GM23338 (cell line): Measurements from ENCODE around the gene UBA3. TPM values are rescaled to one million over a fixed set of nuclear protein-coding genes. Genes with fewer than 3 reads are reported as not detected.

Source experiments
- ATAC-seq: fragments of 200-7000 bp; cut with Tn5 transposase; 3 replicates; pipeline ENCODE4 v1.9.1; 2020
- DNase-seq: peaks from one replicate; pipeline ENCODE4 v3.0.0-alpha.2; 2015; ENCODE audit warnings: low spot score
- H2AFZ ChIP-seq: fragments of 200-600 bp; sonication (generic); 2 replicates; pipeline ENCODE4 v1.8.0; 2016; ENCODE audit warnings: antibody characterized with exemption, mild to moderate bottlenecking, moderate library complexity
- H3F3A ChIP-seq: fragments of 200-600 bp; sonication (generic); replicated peaks from 2 replicates; pipeline ENCODE4 v1.8.0; 2017; ENCODE audit warnings: antibody characterized with exemption, mixed run types, low read depth
- H3K27ac ChIP-seq: fragments of 200-600 bp; sonication (generic); 2 replicates; pipeline ENCODE4 v1.6.1; 2016; ENCODE audit warnings: low read depth
- H3K27me3 ChIP-seq: fragments of 200-600 bp; sonication (generic); 2 replicates; pipeline ENCODE4 v1.8.0; 2016; ENCODE audit warnings: mild to moderate bottlenecking, mixed run types, moderate library complexity; ENCODE audit not compliant: insufficient read depth
- H3K36me3 ChIP-seq: fragments of 200-600 bp; sonication (generic); 2 replicates; pipeline ENCODE4 v1.8.0; 2016; ENCODE audit warnings: mild to moderate bottlenecking; ENCODE audit not compliant: insufficient read depth
- H3K4me1 ChIP-seq: fragments of 200-600 bp; sonication (generic); 2 replicates; pipeline ENCODE4 v1.8.0; 2016; ENCODE audit warnings: mild to moderate bottlenecking, moderate library complexity; ENCODE audit not compliant: insufficient read depth
- H3K4me2 ChIP-seq: fragments of 200-600 bp; sonication (generic); 2 replicates; pipeline ENCODE4 v1.7.1; 2017; ENCODE audit warnings: mixed run types
- H3K4me3 ChIP-seq: fragments of 200-600 bp; sonication (generic); 2 replicates; pipeline ENCODE4 v1.6.1; 2016; ENCODE audit warnings: mixed run types
- H3K79me2 ChIP-seq: fragments of 200-600 bp; sonication (generic); replicated peaks from 2 replicates; pipeline ENCODE4 v1.8.0; 2017; ENCODE audit warnings: mild to moderate bottlenecking; ENCODE audit not compliant: insufficient read depth
- H3K9me2 ChIP-seq: fragments of 200-600 bp; sonication (generic); 2 replicates; pipeline ENCODE4 v1.8.0; 2017; ENCODE audit not compliant: insufficient read depth
- H4K20me1 ChIP-seq: fragments of 200-600 bp; sonication (generic); replicated peaks from 2 replicates; pipeline ENCODE4 v1.8.0; 2017; ENCODE audit warnings: mild to moderate bottlenecking; ENCODE audit not compliant: insufficient read depth
- H3K27ac Mint-ChIP-seq: 2 replicates; pipeline ENCODE4 v1.8.0; 2020; ENCODE audit warnings: inconsistent platforms, mild to moderate bottlenecking, moderate library complexity, mixed read lengths
- H3K27me3 Mint-ChIP-seq: 3 replicates; pipeline ENCODE4 v1.8.0; 2022; ENCODE audit warnings: low read depth, mild to moderate bottlenecking, moderate library complexity, mixed read lengths, inconsistent platforms; ENCODE audit not compliant: insufficient read depth, poor library complexity
- H3K36me3 Mint-ChIP-seq: 3 replicates; pipeline ENCODE4 v1.8.0; 2021; ENCODE audit warnings: low read depth, mild to moderate bottlenecking, inconsistent platforms, moderate library complexity, mixed read lengths
- H3K4me1 Mint-ChIP-seq: 3 replicates; pipeline ENCODE4 v1.8.0; 2020; ENCODE audit warnings: mild to moderate bottlenecking, inconsistent platforms, mixed read lengths
- H3K4me3 Mint-ChIP-seq: 3 replicates; pipeline ENCODE4 v1.8.0; 2021; ENCODE audit warnings: moderate library complexity, mild to moderate bottlenecking, inconsistent platforms, mixed read lengths
- H3K9me3 Mint-ChIP-seq: 3 replicates; pipeline ENCODE4 v1.8.0; 2020; ENCODE audit warnings: moderate library complexity, mild to moderate bottlenecking, inconsistent platforms, mixed read lengths
- CREB1 ChIP-seq: fragments of 250-450 bp; sonication (Bioruptor Pico); IDR thresholded peaks from 2 replicates; pipeline ENCODE4 v1.5.0; 2020; ENCODE audit warnings: low read depth, mild to moderate bottlenecking, moderate library complexity
- EZH2phosphoT487 ChIP-seq: fragments of 200-600 bp; sonication (generic); IDR thresholded peaks from one replicate; pipeline ENCODE4 v1.8.1; 2018; ENCODE audit warnings: antibody characterized with exemption; ENCODE audit not compliant: unreplicated experiment
- ZNF331 ChIP-seq: fragments of 250-450 bp; sonication (Bioruptor Pico); IDR thresholded peaks from 2 replicates; pipeline ENCODE4 v1.5.0; 2020; ENCODE audit warnings: low read depth, mild to moderate bottlenecking, moderate library complexity
- polyA plus RNA-seq: library from polyadenylated mRNA; unstranded; fragments of >200 nt; fragmentation: Nextera tagmentation; extraction: Ambion mirVana; gene quantifications from 2 replicates; pipeline ENCODE4 v1.2.1, GENCODE V29; 2016
- total RNA-seq: library from RNA; depleted of rRNA; stranded (reverse); fragments of >200 nt; shearing (Covaris generic); gene quantifications from 2 replicates; pipeline ENCODE4 v1.2.3, GENCODE V29; 2014
- TF ChIP-seq, protein P1 (sequence below): fragments of 250-450 bp; sonication (Bioruptor Pico); IDR thresholded peaks from 2 replicates; pipeline ENCODE4 v1.5.0; 2020; ENCODE audit warnings: mild to moderate bottlenecking, moderate library complexity
- TF ChIP-seq, protein P2 (sequence below): IDR thresholded peaks from one replicate; pipeline ENCODE4 v1.6.1; 2018; ENCODE audit warnings: antibody characterized with exemption; ENCODE audit not compliant: unreplicated experiment

UBA3 gene
- total and polyA plus RNA-seq, 2 experiments from 2014 or later: 53.2 to 85.3 TPM

DNA sequence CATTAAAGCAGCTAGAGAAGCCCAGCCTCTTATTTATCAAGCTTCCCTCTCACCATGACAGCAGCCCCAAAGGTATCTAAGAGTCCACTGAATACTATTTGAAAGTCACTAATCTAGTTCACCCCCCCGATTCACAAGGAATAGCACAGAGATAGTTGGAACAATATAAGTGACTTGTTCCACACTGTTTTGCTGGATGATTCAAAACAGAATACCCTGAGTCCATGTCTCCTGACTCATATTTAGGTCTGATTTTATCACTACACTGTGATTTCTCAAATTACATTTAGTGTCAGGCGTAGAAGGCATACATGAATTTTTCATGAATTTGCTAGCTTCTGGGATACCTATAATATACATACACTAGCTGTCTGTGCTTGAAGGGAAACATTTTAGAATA, 48.0 kb downstream of the UBA3 start:
- H3K27ac Mint-ChIP-seq: no peak overlapping the region
- peaks cover 45% of the 10 kb centered on the region for H3K36me3 Mint-ChIP-seq
- Histone ChIP-seq H3K9me2 (no peaks in the 10 kb centered on the region), H3K4me2 (no peak overlapping the region), H4K20me1 (no peaks in the 10 kb centered on the region), H3K27me3 (no peaks in the 10 kb centered on the region), H3K4me3 (no peak overlapping the region), H2AFZ (no peak overlapping the region), H3K79me2 (no peaks in the 10 kb centered on the region), H3K27ac (no peak overlapping the region), H3K4me1 (no peaks in the 10 kb centered on the region), H3F3A (no peaks in the 10 kb centered on the region), H3K36me3 (peaks cover 24% of the 10 kb centered on the region)
- DNase-seq: no peak
- ATAC-seq: no peak
- no peaks in the 10 kb centered on the region for H3K9me3 Mint-ChIP-seq
- H3K4me1 Mint-ChIP-seq: no peaks in the 10 kb centered on the region
- H3K27me3 Mint-ChIP-seq: peaks cover 2% of the 10 kb centered on the region
- no peak overlapping the region for H3K4me3 Mint-ChIP-seq
- TF ChIP-seq CREB1 (no peak), EZH2phosphoT487 (no peak), ZNF331 (CRISPR knock-in tag) (no peak)
- TF ChIP-seq, protein P1, sequence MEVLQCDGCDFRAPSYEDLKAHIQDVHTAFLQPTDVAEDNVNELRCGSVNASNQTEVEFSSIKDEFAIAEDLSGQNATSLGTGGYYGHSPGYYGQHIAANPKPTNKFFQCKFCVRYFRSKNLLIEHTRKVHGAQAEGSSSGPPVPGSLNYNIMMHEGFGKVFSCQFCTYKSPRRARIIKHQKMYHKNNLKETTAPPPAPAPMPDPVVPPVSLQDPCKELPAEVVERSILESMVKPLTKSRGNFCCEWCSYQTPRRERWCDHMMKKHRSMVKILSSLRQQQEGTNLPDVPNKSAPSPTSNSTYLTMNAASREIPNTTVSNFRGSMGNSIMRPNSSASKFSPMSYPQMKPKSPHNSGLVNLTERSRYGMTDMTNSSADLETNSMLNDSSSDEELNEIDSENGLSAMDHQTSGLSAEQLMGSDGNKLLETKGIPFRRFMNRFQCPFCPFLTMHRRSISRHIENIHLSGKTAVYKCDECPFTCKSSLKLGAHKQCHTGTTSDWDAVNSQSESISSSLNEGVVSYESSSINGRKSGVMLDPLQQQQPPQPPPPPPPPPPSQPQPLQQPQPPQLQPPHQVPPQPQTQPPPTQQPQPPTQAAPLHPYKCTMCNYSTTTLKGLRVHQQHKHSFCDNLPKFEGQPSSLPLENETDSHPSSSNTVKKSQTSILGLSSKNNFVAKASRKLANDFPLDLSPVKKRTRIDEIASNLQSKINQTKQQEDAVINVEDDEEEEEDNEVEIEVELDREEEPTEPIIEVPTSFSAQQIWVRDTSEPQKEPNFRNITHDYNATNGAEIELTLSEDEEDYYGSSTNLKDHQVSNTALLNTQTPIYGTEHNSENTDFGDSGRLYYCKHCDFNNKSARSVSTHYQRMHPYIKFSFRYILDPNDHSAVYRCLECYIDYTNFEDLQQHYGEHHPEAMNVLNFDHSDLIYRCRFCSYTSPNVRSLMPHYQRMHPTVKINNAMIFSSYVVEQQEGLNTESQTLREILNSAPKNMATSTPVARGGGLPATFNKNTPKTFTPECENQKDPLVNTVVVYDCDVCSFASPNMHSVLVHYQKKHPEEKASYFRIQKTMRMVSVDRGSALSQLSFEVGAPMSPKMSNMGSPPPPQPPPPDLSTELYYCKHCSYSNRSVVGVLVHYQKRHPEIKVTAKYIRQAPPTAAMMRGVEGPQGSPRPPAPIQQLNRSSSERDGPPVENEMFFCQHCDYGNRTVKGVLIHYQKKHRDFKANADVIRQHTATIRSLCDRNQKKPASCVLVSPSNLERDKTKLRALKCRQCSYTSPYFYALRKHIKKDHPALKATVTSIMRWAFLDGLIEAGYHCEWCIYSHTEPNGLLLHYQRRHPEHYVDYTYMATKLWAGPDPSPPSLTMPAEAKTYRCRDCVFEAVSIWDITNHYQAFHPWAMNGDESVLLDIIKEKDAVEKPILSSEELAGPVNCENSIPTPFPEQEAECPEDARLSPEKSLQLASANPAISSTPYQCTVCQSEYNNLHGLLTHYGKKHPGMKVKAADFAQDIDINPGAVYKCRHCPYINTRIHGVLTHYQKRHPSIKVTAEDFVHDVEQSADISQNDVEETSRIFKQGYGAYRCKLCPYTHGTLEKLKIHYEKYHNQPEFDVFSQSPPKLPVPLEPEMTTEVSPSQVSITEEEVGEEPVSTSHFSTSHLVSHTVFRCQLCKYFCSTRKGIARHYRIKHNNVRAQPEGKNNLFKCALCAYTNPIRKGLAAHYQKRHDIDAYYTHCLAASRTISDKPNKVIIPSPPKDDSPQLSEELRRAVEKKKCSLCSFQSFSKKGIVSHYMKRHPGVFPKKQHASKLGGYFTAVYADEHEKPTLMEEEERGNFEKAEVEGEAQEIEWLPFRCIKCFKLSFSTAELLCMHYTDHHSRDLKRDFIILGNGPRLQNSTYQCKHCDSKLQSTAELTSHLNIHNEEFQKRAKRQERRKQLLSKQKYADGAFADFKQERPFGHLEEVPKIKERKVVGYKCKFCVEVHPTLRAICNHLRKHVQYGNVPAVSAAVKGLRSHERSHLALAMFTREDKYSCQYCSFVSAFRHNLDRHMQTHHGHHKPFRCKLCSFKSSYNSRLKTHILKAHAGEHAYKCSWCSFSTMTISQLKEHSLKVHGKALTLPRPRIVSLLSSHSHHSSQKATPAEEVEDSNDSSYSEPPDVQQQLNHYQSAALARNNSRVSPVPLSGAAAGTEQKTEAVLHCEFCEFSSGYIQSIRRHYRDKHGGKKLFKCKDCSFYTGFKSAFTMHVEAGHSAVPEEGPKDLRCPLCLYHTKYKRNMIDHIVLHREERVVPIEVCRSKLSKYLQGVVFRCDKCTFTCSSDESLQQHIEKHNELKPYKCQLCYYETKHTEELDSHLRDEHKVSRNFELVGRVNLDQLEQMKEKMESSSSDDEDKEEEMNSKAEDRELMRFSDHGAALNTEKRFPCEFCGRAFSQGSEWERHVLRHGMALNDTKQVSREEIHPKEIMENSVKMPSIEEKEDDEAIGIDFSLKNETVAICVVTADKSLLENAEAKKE (CRISPR knock-in tag): no peak
- TF ChIP-seq, protein P2, sequence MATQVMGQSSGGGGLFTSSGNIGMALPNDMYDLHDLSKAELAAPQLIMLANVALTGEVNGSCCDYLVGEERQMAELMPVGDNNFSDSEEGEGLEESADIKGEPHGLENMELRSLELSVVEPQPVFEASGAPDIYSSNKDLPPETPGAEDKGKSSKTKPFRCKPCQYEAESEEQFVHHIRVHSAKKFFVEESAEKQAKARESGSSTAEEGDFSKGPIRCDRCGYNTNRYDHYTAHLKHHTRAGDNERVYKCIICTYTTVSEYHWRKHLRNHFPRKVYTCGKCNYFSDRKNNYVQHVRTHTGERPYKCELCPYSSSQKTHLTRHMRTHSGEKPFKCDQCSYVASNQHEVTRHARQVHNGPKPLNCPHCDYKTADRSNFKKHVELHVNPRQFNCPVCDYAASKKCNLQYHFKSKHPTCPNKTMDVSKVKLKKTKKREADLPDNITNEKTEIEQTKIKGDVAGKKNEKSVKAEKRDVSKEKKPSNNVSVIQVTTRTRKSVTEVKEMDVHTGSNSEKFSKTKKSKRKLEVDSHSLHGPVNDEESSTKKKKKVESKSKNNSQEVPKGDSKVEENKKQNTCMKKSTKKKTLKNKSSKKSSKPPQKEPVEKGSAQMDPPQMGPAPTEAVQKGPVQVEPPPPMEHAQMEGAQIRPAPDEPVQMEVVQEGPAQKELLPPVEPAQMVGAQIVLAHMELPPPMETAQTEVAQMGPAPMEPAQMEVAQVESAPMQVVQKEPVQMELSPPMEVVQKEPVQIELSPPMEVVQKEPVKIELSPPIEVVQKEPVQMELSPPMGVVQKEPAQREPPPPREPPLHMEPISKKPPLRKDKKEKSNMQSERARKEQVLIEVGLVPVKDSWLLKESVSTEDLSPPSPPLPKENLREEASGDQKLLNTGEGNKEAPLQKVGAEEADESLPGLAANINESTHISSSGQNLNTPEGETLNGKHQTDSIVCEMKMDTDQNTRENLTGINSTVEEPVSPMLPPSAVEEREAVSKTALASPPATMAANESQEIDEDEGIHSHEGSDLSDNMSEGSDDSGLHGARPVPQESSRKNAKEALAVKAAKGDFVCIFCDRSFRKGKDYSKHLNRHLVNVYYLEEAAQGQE: no peak
